Thymus (tissue), 11 donors: ENCODE results near the gene NGFR. TPM values are rescaled to one million over a fixed set of nuclear protein-coding genes. Genes with fewer than 3 reads are reported as not detected.

Source experiments
- DNase-seq, 9 donors: peaks; one replicate each; pipeline ENCODE4 v3.0.0-alpha.2; 2013; ENCODE audit warnings: low spot score in 9 of 9, low read depth in 6 of 9, missing footprints in 1 of 9
- H3K27ac ChIP-seq, 2 donors: one replicate each; pipeline ENCODE4 v1.5.1; 2013; ENCODE audit warnings: control low read depth in 1 of 2, low read depth in 1 of 2, low read length in 1 of 2, mild to moderate bottlenecking in 1 of 2, moderate library complexity in 1 of 2
- H3K27me3 ChIP-seq, 2 donors: one replicate each; pipeline ENCODE4 v1.5.1; 2013; ENCODE audit warnings: low read length in 1 of 2; ENCODE audit not compliant: control insufficient read depth in 2 of 2, insufficient read depth in 1 of 2
- H3K36me3 ChIP-seq, 2 donors: one replicate each; pipeline ENCODE4 v1.5.1; 2013; ENCODE audit warnings: low read length in 1 of 2, mild to moderate bottlenecking in 1 of 2, moderate library complexity in 1 of 2; ENCODE audit not compliant: control insufficient read depth in 2 of 2, insufficient read depth in 2 of 2
- H3K4me1 ChIP-seq, 2 donors: one replicate each; pipeline ENCODE4 v1.5.1; 2013; ENCODE audit warnings: low read length in 2 of 2; ENCODE audit not compliant: control insufficient read depth in 2 of 2, insufficient read depth in 2 of 2
- H3K4me3 ChIP-seq, 2 donors: one replicate each; pipeline ENCODE4 v1.5.1; 2013; ENCODE audit warnings: low read length in 2 of 2, control low read depth in 1 of 2, mild to moderate bottlenecking in 1 of 2
- H3K9me3 ChIP-seq, 2 donors: one replicate each; pipeline ENCODE4 v1.5.1; 2013; ENCODE audit warnings: low read length in 1 of 2, mild to moderate bottlenecking in 1 of 2; ENCODE audit not compliant: control insufficient read depth in 2 of 2, insufficient read depth in 1 of 2
- WGBS: extraction: QIAGEN DNeasy Blood & Tissue Kit; methylation state at CpG from one replicate; pipeline ENCODE4 v1.1.7; 2013; 5-methylcytosine and 5-hydroxymethylcytosine counted together
- polyA plus RNA-seq: library from polyadenylated mRNA; stranded (reverse); fragments of 200-250 nt; gene quantifications from one replicate; pipeline ENCODE4 v1.2.3, GENCODE V29; 2013
- total RNA-seq: library from RNA; stranded (reverse); fragments of 120-200 nt; gene quantifications from one replicate; pipeline ENCODE4 v1.2.4, GENCODE V29; 2013
- donor health status: healthy.

Gene NGFR
- total and polyA plus RNA-seq, 2 donors: 1.9 to 5.0 TPM

DNA sequence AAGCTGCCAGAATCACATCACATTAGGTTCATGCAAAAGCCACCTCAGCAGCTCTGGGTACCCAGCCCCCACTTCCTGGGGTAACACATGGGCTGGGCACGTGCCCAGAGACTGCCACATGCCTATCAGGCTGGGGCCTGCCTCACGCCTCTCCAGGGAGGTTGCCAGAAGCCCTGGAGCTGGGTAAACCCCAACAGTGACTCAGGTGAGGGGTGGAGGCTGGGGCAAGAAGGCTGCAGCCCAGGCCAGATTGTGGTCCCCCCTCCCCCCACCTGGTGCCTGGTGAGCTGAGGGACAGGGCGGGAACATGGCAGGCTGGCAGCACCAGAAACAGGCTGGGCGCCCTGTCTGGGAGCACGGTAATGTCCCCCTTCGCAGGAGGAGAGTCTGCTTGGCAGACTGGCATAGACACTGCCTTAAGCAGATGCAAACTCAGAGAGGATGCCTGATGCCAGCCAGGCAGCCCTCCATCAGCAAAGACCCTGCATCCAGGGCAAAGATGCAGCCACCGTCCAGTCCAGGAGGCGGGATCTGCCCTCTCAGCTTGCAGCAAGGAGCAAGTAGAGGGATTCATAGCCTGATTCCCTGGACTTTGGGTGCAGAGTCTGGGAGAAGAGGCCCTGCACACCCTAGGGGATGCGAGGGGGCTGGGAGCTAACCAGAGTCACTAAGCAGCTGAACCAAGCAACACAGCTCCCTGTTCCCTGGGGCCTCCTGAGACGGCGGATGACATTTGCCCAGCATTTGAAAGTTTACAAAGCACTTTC, 28.8 kb downstream of the NGFR start:
- no peak overlapping the region for H3K4me3 ChIP-seq
- peaks cover 0 to 10% of the 10 kb centered on the region in 2 donors for H3K4me1 ChIP-seq
- H3K9me3 ChIP-seq: no peaks in the 10 kb centered on the region
- H3K27me3 ChIP-seq: peaks cover 0 to 26% of the 10 kb centered on the region in 2 donors
- H3K36me3 ChIP-seq: no peaks in the 10 kb centered on the region
- 69% methylated on average over 11 of the region's 11 CpGs for WGBS
- no peak overlapping the region for H3K27ac ChIP-seq
- no peak for DNase-seq

- peaks cover 0 to 8% of the 10 kb centered on the region in 2 donors for H3K4me1 ChIP-seq
- H3K9me3 ChIP-seq: no peaks in the 10 kb centered on the region
- WGBS: 96% methylated on average over 17 of the region's 17 CpGs
- no peak for DNase-seq
- H3K27me3 ChIP-seq: peaks cover 0 to 28% of the 10 kb centered on the region in 2 donors
- no peak overlapping the region for H3K27ac ChIP-seq
- H3K36me3 ChIP-seq: no peaks in the 10 kb centered on the region
- no peak overlapping the region for H3K4me3 ChIP-seq
Measured at GRCh38 chr17:49524473-49525359, 29.6 kb downstream of the NGFR start.

- Histone ChIP-seq H3K27ac (no peak overlapping the region), H3K9me3 (no peaks in the 10 kb centered on the region), H3K36me3 (no peaks in the 10 kb centered on the region), H3K4me1 (peaks cover 0 to 8% of the 10 kb centered on the region in 2 donors), H3K4me3 (no peak overlapping the region), H3K27me3 (peaks cover 0 to 27% of the 10 kb centered on the region in 2 donors)
- 91% methylated on average over 24 of the region's 24 CpGs for WGBS
- DNase-seq: no peak
Measured at GRCh38 chr17:49525831-49526741, 31.0 kb downstream of the NGFR start.

GRCh38 chr17:49527927-49528651, 33.0 kb downstream of the NGFR start:
- Histone ChIP-seq H3K9me3 (no peaks in the 10 kb centered on the region), H3K4me3 (no peak overlapping the region), H3K36me3 (no peaks in the 10 kb centered on the region), H3K4me1 (peaks cover 0 to 4% of the 10 kb centered on the region in 2 donors), H3K27me3 (peaks cover 0 to 23% of the 10 kb centered on the region in 2 donors), H3K27ac (no peak overlapping the region)
- WGBS: 94% methylated on average over 11 of the region's 11 CpGs
- DNase-seq: no peak

DNA sequence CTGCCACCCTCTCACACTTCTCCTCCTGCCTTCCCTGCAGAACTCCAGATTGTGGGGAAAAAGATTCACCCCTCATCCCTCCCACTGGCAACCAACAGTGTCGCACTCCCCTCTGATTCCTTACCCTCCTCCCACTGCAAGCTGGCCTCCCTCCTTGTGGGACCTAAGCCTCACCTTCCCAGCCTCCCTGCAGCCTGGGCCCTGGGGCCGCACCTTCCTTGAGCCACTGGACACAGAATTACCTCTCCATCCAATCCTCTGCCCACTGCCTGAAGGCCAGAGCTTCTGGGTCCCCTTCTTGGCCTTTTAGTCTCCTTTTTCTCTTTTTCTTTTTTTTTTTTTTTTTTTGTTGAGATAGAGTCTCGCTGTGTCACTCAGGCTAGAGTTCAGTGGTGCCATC, 33.9 kb downstream of the NGFR start:
- peaks cover 0 to 23% of the 10 kb centered on the region in 2 donors for H3K27me3 ChIP-seq
- H3K4me1 ChIP-seq: peaks cover 0 to 3% of the 10 kb centered on the region in 2 donors
- H3K36me3 ChIP-seq: no peaks in the 10 kb centered on the region
- H3K4me3 ChIP-seq: no peak overlapping the region
- no peak overlapping the region for H3K27ac ChIP-seq
- 97% methylated on average over 3 of the region's 3 CpGs for WGBS
- no peaks in the 10 kb centered on the region for H3K9me3 ChIP-seq
- no peak for DNase-seq

GRCh38 chr17:49530118-49530517, 35.0 kb downstream of the NGFR start:
- peaks cover 0 to 23% of the 10 kb centered on the region in 2 donors for H3K27me3 ChIP-seq

GRCh38 chr17:49543860-49544259, 48.8 kb downstream of the NGFR start:
- WGBS: 94% methylated on average over 3 of the region's 3 CpGs
- DNase-seq: no peak
- H3K4me1 ChIP-seq: peaks cover 0 to 2% of the 10 kb centered on the region in 2 donors
- no peak overlapping the region for H3K4me3 ChIP-seq
- H3K36me3 ChIP-seq: no peaks in the 10 kb centered on the region
- peaks cover 0 to 12% of the 10 kb centered on the region in 2 donors for H3K27me3 ChIP-seq
- H3K27ac ChIP-seq: no peak overlapping the region
- peaks cover 0 to 13% of the 10 kb centered on the region in 2 donors for H3K9me3 ChIP-seq

More at GRCh38 chr17:49530118-49530517, 35.0 kb downstream of the NGFR start:
- Histone ChIP-seq H3K9me3 (no peaks in the 10 kb centered on the region), H3K36me3 (no peaks in the 10 kb centered on the region), H3K4me1 (no peaks in the 10 kb centered on the region), H3K27ac (no peak overlapping the region), H3K4me3 (no peak overlapping the region)
- no peak for DNase-seq
- 96% methylated on average over 1 of the region's 1 CpG for WGBS

DNA sequence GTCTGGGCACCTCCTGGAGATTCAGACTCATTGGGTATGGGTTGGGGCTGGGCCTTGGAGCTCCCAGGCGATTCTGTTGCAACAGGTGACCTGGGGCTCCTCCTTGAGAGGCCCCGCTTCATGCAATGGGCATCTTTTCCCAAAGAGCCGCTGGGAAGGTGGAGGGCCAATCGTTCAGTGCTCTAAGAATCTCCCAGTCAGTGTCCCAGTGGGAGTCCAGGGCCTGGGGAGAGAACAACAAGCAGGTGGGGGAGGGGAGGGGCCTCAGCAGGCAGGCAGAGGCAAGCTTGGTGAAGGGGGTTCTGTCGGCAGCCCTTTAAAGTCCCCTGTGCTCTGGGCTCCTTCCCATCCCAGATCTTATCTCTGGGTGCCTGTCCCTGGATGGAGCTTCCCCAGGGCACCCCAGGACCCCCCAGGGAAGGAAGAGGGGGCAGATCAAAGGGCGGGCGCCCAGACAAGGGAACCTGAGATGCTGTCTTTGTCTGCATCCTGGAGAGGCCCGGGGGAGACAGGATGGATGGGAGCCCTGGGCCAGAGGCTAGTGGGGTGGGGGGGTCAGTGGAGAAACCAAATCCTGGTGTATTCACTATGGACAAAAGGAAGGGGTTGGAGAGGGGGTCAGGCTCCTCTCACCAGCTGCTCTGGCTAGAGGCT, 50.0 kb downstream of the NGFR start:
- DNase-seq: no peak
- Histone ChIP-seq H3K27me3 (peaks cover 0 to 14% of the 10 kb centered on the region in 2 donors), H3K4me3 (no peak overlapping the region), H3K36me3 (no peaks in the 10 kb centered on the region), H3K9me3 (peaks cover 0 to 13% of the 10 kb centered on the region in 2 donors), H3K4me1 (peaks cover 0 to 3% of the 10 kb centered on the region in 2 donors), H3K27ac (no peak overlapping the region)
- 92% methylated on average over 8 of the region's 8 CpGs for WGBS
